Rectal smooth muscle tissue (tissue), 1 donor: ENCODE data around the gene RGS12.

Experiments
- H3K27ac ChIP-seq: one replicate; pipeline ENCODE4 v1.7.0; 2013; ENCODE audit warnings: low read depth, low read length, inconsistent platforms
- H3K27me3 ChIP-seq: one replicate; pipeline ENCODE4 v1.7.0; 2013; ENCODE audit warnings: low read length; ENCODE audit not compliant: control insufficient read depth, insufficient read depth
- H3K36me3 ChIP-seq: one replicate; pipeline ENCODE4 v1.7.0; 2013; ENCODE audit warnings: low read length; ENCODE audit not compliant: control insufficient read depth, insufficient read depth
- H3K4me1 ChIP-seq: one replicate; pipeline ENCODE4 v1.7.0; 2013; ENCODE audit warnings: low read length; ENCODE audit not compliant: control insufficient read depth, insufficient read depth
- H3K4me3 ChIP-seq: one replicate; pipeline ENCODE4 v1.7.0; 2013; ENCODE audit warnings: low read length
- H3K9ac ChIP-seq: one replicate; pipeline ENCODE4 v1.7.0; 2013; ENCODE audit warnings: low read length

RGS12 gene

GRCh38 chr4:3331511-3332394 is 38.9 kb downstream of the RGS12 start:
- no peak overlapping the region for H3K4me3 ChIP-seq
- no peaks in the 10 kb centered on the region for H3K4me1 ChIP-seq
- H3K36me3 ChIP-seq, result no peaks in the 10 kb centered on the region
- H3K27me3 ChIP-seq, result no peaks in the 10 kb centered on the region
- no peak overlapping the region for H3K9ac ChIP-seq
- peak overlapping the region; percentile 22 for H3K27ac ChIP-seq

- no peak overlapping the region for H3K27ac ChIP-seq
- no peaks in the 10 kb centered on the region for H3K4me1 ChIP-seq
- H3K27me3 ChIP-seq, result no peaks in the 10 kb centered on the region
- H3K9ac ChIP-seq, result no peak overlapping the region
- H3K4me3 ChIP-seq, result no peak overlapping the region
- no peaks in the 10 kb centered on the region for H3K36me3 ChIP-seq
Measured at GRCh38 chr4:3332498-3332897, 39.7 kb downstream of the RGS12 start.

- no peak overlapping the region for H3K4me3 ChIP-seq
- no peaks in the 10 kb centered on the region for H3K4me1 ChIP-seq
- H3K9ac ChIP-seq, result no peak overlapping the region
- no peak overlapping the region for H3K27ac ChIP-seq
- no peaks in the 10 kb centered on the region for H3K36me3 ChIP-seq
- no peaks in the 10 kb centered on the region for H3K27me3 ChIP-seq
Measured at GRCh38 chr4:3334316-3334715, 41.5 kb downstream of the RGS12 start.

GRCh38 chr4:3335385-3335784 is 42.6 kb downstream of the RGS12 start:
- Histone ChIP-seq H3K9ac (no peak overlapping the region), H3K4me3 (no peak overlapping the region), H3K4me1 (no peaks in the 10 kb centered on the region), H3K36me3 (no peaks in the 10 kb centered on the region), H3K27ac (no peak overlapping the region), H3K27me3 (no peaks in the 10 kb centered on the region)

GRCh38 chr4:3335982-3336381 is 43.2 kb downstream of the RGS12 start:
- Histone ChIP-seq H3K4me1 (no peaks in the 10 kb centered on the region), H3K4me3 (no peak overlapping the region), H3K36me3 (no peaks in the 10 kb centered on the region), H3K27ac (no peak overlapping the region), H3K9ac (no peak overlapping the region), H3K27me3 (no peaks in the 10 kb centered on the region)

- H3K27me3 ChIP-seq, result no peaks in the 10 kb centered on the region
- no peak overlapping the region for H3K9ac ChIP-seq
- no peak overlapping the region for H3K4me3 ChIP-seq
- no peaks in the 10 kb centered on the region for H3K4me1 ChIP-seq
- H3K27ac ChIP-seq, result no peak overlapping the region
- H3K36me3 ChIP-seq, result no peaks in the 10 kb centered on the region
Measured at GRCh38 chr4:3336382-3337356, 43.8 kb downstream of the RGS12 start.

GRCh38 chr4:3337357-3337732 is 44.5 kb downstream of the RGS12 start:
- no peaks in the 10 kb centered on the region for H3K4me1 ChIP-seq
- no peaks in the 10 kb centered on the region for H3K36me3 ChIP-seq
- no peak overlapping the region for H3K9ac ChIP-seq
- H3K4me3 ChIP-seq, result no peak overlapping the region
- H3K27ac ChIP-seq, result no peak overlapping the region
- H3K27me3 ChIP-seq, result no peaks in the 10 kb centered on the region

GRCh38 chr4:3337811-3338210 is 45.0 kb downstream of the RGS12 start:
- Histone ChIP-seq H3K27me3 (no peaks in the 10 kb centered on the region), H3K36me3 (no peaks in the 10 kb centered on the region), H3K27ac (no peak overlapping the region), H3K4me1 (no peaks in the 10 kb centered on the region), H3K9ac (no peak overlapping the region), H3K4me3 (no peak overlapping the region)

GRCh38 chr4:3338321-3338838 is 45.6 kb downstream of the RGS12 start:
- Histone ChIP-seq H3K4me1 (no peaks in the 10 kb centered on the region), H3K36me3 (no peaks in the 10 kb centered on the region), H3K4me3 (no peak overlapping the region), H3K27ac (no peak overlapping the region), H3K27me3 (no peaks in the 10 kb centered on the region), H3K9ac (no peak overlapping the region)

GRCh38 chr4:3338976-3339531 is 46.2 kb downstream of the RGS12 start:
- Histone ChIP-seq H3K27ac (no peak overlapping the region), H3K9ac (no peak overlapping the region), H3K36me3 (no peaks in the 10 kb centered on the region), H3K4me1 (no peaks in the 10 kb centered on the region), H3K27me3 (no peaks in the 10 kb centered on the region), H3K4me3 (no peak overlapping the region)

- H3K4me1 ChIP-seq, result no peaks in the 10 kb centered on the region
- H3K9ac ChIP-seq, result no peak overlapping the region
- H3K27ac ChIP-seq, result no peak overlapping the region
- no peaks in the 10 kb centered on the region for H3K36me3 ChIP-seq
- no peak overlapping the region for H3K4me3 ChIP-seq
- H3K27me3 ChIP-seq, result no peaks in the 10 kb centered on the region
Measured at GRCh38 chr4:3339577-3339976, 46.8 kb downstream of the RGS12 start.

GRCh38 chr4:3340038-3340699 is 47.3 kb downstream of the RGS12 start:
- no peaks in the 10 kb centered on the region for H3K27me3 ChIP-seq
- H3K27ac ChIP-seq, result no peak overlapping the region
- no peak overlapping the region for H3K9ac ChIP-seq
- no peaks in the 10 kb centered on the region for H3K36me3 ChIP-seq
- H3K4me1 ChIP-seq, result no peaks in the 10 kb centered on the region
- no peak overlapping the region for H3K4me3 ChIP-seq
